Measurements from ENCODE around the gene AARS2. TPM values are rescaled to one million over a fixed set of nuclear protein-coding genes. Genes with fewer than 3 reads are reported as not detected.

The AARS2 gene
- total and polyA plus RNA-seq, 9 donors: 3.0 to 15.5 (median 14.0) TPM

GRCh38 chr6:44275749-44276648, 37.1 kb downstream of the AARS2 start:
- Histone ChIP-seq H3K9me3 (no peaks in the 10 kb centered on the region), H3K27ac (no peak overlapping the region), H3K4me1 (ENCODE audit: insufficient read depth) (no peaks in the 10 kb centered on the region), H3K27me3 (no peaks in the 10 kb centered on the region), H3K36me3 (no peaks in the 10 kb centered on the region), H3K4me3 (no peak overlapping the region)
- peak in 1 of 5 donors; percentile 37 for DNase-seq
- intact Hi-C loops (cut with DNase I): no loop called here
- TF ChIP-seq EP300 (IDR thresholded peaks at IDR 0.05) (no peak), POLR2A (IDR thresholded peaks at IDR 0.05) (no peak), CTCF (IDR thresholded peaks at IDR 0.05) (no peak)
- 7 to 24% (median 12%) methylated on average over 54 to 109 of the region's 109 CpGs for WGBS, 3 donors

- no peaks in the 10 kb centered on the region for H3K9me3 ChIP-seq
- H3K27me3 ChIP-seq: no peaks in the 10 kb centered on the region
- H3K4me1 ChIP-seq (ENCODE audit: insufficient read depth): no peaks in the 10 kb centered on the region
- H3K4me3 ChIP-seq: no peak overlapping the region
- H3K36me3 ChIP-seq: no peaks in the 10 kb centered on the region
- intact Hi-C loops (cut with DNase I): no loop called here
- no peak overlapping the region for H3K27ac ChIP-seq
- WGBS, 3 donors: 77 to 94% (median 87%) methylated on average over 47 to 59 of the region's 59 CpGs
- DNase-seq: peak in 1 of 5 donors; percentile 37
- TF ChIP-seq POLR2A (IDR thresholded peaks at IDR 0.05) (no peak), EP300 (IDR thresholded peaks at IDR 0.05) (no peak), CTCF (IDR thresholded peaks at IDR 0.05) (no peak)
Observed at GRCh38 chr6:44275271-44275748, 37.8 kb downstream of the AARS2 start.

GRCh38 chr6:44273617-44274016, 39.5 kb downstream of the AARS2 start:
- Histone ChIP-seq H3K36me3 (no peaks in the 10 kb centered on the region), H3K4me1 (ENCODE audit: insufficient read depth) (no peaks in the 10 kb centered on the region), H3K9me3 (no peaks in the 10 kb centered on the region), H3K27me3 (no peaks in the 10 kb centered on the region), H3K4me3 (no peak overlapping the region), H3K27ac (no peak overlapping the region)
- intact Hi-C loops (cut with DNase I): no loop called here
- TF ChIP-seq CTCF (IDR thresholded peaks at IDR 0.05): no peak
- 48 to 57% (median 53%) methylated on average over 1 of the region's 1 CpG for WGBS, 3 donors
- no peak for DNase-seq

GRCh38 chr6:44272999-44273566, 40.1 kb downstream of the AARS2 start:
- Histone ChIP-seq H3K36me3 (no peaks in the 10 kb centered on the region), H3K9me3 (no peaks in the 10 kb centered on the region), H3K27me3 (no peaks in the 10 kb centered on the region), H3K4me1 (ENCODE audit: insufficient read depth) (no peaks in the 10 kb centered on the region), H3K27ac (no peak overlapping the region), H3K4me3 (no peak overlapping the region)
- WGBS, 3 donors: 82 to 85% (median 85%) methylated on average over 23 of the region's 23 CpGs
- TF ChIP-seq POLR2A (IDR thresholded peaks at IDR 0.05) (no peak), CTCF (IDR thresholded peaks at IDR 0.05) (no peak), EP300 (IDR thresholded peaks at IDR 0.05) (no peak)
- DNase-seq: no peak
- intact Hi-C loops (cut with DNase I): no loop called here
